ENCODE results near the gene CYP4F22.
"Not testable (repeated sequence)": the region's sequence is repeated elsewhere in the genome, so short reads cannot be mapped to it uniquely, and the experiment has no call there.

Gene CYP4F22

GRCh38 chr19:15508035-15508710 is at the start of gene CYP4F22:
TSS of gene CYP4F22 (plus strand) at chr19:15508525. CDS start at chr19:15525337, 16,812 bp downstream.
- DNase-seq: no peak

- no peak for DNase-seq
Measured at GRCh38 chr19:15461694-15462093, 46.6 kb upstream of the CYP4F22 start.

DNA sequence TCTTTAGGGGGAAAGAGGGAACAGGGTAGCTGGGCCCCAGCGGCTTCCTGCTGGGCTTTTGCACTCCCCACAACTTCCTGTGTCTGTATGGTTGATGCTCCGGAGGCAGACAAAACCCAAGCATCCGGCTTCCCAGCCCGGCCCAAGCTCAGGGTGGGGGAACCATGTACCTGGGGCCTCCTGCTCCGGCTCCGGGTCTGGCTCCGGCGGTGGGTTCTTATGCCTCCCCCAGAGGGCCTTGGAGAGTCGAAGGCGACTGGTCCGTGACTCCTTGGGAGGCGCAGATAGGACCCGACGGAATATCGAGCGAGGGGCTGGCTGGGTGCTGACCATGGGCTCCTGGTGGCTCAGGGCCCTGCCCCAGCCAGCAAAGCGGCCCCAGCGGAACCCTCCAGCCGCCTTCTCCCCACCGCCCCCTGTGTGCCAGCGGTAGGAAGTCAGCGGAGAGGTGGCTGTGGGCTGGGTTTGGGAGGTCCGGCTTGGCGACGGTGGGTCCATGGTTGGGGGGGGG is 44.4 kb upstream of the CYP4F22 start:
- no peak for DNase-seq

DNA sequence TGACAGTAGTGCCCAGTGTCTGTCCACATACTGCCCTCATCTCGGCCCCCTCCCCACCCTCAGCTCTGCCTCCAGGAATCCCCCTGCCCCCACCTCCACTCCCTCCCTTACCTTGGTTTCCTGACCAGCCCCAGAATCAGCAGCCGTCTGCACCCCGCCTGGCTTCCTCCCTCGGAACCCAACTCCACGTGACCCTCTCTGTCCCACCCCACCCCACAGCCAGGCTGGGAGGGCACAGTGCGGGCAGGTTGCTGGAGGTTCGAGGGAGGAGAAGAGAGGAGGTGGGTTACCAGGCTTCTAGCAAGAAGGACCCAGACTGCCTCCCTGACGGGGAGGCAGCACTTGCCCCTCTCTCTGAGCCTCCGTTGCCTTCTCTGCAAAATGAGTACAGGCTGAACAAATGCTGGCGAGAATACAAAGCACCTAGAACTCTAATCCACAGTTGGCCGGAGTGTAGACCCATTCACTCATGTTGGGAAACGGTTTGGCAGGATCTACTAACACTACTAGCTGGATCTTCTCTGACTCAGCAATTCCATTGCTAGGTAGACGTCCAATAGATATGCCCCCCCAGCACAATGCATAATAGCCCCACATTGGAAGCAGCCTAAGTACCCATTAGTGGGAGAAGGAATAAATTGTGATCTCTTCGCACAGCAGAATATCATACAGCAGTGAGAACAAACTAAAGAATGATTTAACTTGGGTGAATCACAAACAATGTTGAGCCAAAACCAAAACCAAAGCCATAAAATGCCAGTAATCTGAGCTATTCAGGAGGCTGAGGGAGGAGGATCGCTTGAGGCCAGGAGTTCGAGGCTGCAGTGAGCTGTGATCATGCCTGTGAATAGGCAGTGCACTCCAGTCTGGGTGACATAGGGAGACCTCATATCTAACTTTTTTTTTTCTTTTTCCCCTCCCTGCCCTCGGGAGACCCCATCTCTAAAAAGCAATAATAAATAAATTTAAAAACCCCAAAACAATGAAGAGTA is 43.6 kb upstream of the CYP4F22 start, which contains the start of gene RASAL3:
RASAL3 (minus strand) TSS at position 151 of the 992 bp plus-strand sequence. CDS start 186 bp downstream, outside the sequence.
- no peak for DNase-seq

DNA sequence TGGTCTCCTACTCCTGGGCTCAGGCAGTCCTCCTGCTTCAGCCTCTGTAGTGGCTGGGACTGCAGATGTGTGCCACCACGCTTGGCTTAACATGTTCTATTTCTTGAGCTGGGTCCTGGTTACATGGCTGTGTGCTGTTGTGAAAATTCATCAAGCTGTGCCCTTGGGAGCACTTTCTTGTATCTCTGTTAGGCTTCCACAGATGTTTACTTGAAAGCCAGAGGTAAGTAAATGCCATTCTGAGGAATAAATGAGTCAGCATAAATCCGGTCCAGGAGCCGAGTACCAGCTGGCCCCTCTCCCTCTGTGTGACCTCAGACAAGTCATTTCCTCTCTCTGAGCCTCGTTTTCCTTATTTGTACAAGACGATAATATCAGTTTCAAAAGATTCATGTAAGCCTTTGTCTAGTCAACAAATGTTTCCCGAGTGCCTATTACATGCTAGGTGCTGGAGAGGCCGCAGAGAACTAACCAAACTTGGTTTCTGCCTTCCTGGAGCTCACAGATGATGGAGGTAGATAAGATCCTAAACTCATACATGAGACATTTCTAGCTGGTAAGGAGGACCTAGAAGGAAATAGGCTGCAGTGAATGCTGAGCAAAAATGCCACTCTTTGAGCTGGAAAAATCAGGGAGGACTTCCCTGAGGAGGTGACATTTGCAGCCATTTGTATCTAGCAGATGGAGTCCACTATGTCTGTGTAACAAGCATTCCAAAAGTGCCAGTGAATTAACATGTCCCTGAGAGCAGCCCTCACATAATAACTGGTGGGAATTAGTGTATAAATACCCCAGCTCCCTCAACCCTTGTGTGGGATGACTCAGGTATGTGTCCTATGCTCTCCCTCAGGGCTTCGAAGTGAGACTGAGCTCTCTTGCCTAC is 41.2 kb upstream of the CYP4F22 start:
- DNase-seq: no peak

- DNase-seq: no peak
Measured at GRCh38 chr19:15467734-15468214, 40.6 kb upstream of the CYP4F22 start.

DNA sequence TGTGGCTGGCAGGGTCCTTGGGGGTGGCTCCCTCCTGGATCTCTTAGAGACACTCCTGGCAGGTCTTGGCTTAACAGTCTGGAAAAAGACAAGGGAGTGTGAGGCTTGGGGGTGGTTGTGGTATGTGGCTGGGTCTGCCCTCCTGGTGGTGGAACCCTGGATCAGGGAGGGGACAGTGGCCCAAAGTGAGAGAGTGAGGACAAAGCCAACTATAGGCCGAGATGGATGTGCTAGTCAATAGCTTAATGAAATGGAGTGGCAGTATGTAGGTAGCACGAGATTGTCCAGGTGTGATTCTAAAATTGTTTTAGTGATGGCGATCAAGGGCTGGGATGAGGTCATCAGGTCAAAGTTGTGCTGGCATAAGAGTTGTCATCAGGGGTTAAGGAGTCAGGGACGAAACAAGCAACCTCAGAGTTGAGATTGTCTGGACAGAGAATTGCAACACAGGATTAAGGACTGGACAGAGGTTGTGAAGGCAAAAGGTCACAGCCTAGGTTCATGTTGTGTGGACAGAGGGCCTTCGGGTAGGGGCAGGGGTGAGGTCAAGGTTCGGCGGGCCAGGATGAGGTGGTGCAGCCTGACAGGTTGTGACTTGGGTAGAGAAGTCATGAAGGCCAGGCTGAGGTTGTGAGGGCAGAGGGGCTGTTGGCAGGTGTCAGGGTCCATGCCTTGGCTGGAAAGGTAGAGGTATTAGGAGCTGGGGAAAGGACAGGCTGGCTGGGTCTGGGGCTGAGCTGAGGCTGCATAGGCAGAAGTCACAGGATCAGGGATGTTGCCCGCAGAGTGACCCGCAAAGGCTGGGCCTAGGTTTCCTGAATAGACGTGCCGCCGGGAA is 39.4 kb upstream of the CYP4F22 start:
- no peak for DNase-seq

DNA sequence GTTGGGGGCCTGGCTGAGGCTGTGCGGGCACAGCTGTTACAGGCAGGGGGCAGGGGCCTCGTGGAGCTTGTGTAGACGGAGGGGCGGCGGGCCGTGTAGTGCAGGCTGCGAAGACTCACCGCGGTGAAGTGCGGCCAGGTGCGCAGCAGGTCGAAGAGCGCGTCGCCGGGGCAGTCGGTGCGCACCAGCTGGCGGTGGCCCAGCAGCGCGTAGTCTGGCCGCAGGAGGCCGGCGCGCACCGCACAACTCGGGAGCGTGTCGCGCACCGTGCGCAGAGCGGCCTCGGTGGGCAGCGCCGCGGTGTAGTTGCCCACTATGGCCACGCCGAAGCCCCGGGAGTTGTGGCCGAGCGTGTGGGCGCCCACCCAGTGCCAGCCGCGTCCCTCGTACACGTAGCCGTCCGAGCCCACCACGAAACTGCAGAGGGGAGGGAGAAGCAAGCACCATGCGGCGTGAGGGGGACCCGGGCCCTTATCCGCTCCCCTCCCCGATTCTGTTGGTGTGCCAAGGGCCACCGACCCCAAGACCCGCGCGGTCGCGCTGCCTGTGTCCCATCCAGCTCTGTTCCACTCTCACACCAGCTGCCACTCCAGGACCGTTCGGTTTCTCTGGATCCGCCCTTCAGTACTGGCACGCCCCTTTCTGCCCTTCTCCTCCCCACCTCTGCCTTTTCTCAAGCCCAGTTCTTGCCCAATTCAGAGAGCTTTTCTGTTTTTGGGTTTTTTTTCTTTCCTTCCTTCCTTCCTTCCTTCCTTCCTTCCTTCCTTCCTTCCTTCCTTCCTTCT is 38.6 kb upstream of the CYP4F22 start:
- DNase-seq: no peak

- DNase-seq: no peak
Measured at GRCh38 chr19:15471639-15472101, 36.7 kb upstream of the CYP4F22 start.

- DNase-seq: not testable (repeated sequence)
Measured at GRCh38 chr19:15473821-15474220, 34.5 kb upstream of the CYP4F22 start.

GRCh38 chr19:15475169-15475568 is 33.2 kb upstream of the CYP4F22 start:
- no peak for DNase-seq

DNA sequence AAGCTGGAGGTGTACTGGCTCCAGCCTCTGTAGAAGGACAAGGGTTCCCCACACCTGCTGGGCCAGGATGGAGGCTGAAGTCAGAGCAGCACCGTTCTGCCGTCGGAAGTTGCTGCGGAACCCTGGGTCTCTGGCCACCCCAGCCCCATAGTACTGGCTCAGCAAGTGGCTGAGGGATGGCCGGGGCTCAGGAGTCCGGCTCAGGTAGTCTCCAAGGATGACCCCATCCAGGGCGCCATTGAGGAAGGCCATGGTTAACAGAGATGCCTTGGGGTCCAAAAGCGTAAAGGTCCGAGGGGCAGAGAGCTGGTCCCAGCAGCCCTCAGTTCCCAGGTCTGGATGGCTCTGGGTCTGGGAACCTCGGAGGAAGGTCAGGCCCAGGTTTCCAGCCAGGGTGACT is 32.7 kb upstream of the CYP4F22 start:
- no peak for DNase-seq

- no peak for DNase-seq
Measured at GRCh38 chr19:15476325-15476724, 32.0 kb upstream of the CYP4F22 start.

DNA sequence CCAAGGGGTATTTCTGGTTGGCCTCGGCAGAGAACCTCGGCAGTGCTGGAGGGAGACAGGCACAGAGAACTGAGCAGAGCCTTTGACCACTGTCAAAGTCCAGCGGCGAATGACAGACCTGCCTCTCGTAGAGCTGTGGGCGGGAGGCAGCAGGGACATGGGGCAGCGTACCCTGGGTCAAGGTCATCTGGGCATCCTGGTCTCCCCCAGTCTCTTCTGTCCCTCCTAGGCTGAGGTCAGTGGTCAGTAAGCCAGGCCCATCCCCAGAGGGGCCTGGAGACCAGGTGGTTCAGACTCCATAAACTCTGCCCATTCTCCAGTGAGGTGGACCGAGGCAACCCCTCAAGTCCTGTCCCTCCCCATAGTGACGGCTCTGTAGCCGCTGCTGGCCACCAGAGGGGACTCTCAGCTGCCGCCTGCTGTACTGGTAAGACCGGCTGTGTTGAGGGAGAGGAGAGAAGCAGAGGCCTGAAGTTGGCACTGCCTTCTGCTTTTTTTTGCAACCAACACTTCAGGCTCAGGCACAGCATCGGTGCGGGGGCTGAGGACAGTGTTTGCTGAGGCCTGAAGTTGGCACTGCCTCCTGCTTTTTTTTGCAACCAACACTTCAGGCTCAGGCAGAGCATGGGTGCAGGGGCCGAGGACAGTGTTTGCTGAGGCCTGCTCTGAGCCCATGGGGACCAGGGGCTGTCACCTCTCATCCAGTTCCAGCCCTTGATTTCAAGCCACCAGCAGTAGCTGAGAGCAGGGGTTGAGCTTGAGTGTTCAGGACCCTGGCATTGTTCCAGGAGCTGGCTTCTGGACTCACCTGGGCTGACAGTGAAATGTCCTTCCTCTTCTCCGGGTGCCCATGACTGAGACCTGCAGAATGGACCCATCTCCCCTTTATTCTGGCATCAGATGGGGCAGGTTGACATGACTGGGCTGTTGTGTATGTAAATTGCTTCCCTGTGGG is 28.7 kb upstream of the CYP4F22 start, which contains the start of gene PGLYRP2:
PGLYRP2 (minus strand) TSS at position 111 of the 955 bp plus-strand sequence. CDS start 130 bp downstream, outside the sequence.
- DNase-seq: no peak

- DNase-seq: not testable (repeated sequence)
Measured at GRCh38 chr19:15480996-15481395, 27.3 kb upstream of the CYP4F22 start.

DNA sequence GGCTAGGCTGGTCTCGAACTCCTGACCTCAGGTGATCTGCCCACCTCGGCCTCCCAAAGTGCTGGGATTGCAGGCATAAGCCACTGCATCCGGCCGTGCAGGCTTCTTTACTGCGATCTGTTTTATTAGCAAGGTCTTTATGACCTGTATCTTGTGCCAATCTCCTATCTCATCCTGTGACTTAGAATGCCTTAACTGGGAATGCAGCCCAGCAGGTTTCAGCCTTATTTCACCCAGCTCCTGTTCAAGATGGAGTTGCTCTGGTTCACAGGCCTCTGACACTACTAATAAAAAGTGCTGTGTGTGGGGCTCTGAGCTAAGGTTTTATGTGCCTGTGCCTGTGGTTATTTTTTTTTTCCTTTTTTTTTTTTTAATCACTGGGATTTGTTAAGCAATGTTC is 22.6 kb upstream of the CYP4F22 start:
- not testable (repeated sequence) for DNase-seq

- no peak for DNase-seq
Measured at GRCh38 chr19:15487038-15487437, 21.3 kb upstream of the CYP4F22 start.

DNA sequence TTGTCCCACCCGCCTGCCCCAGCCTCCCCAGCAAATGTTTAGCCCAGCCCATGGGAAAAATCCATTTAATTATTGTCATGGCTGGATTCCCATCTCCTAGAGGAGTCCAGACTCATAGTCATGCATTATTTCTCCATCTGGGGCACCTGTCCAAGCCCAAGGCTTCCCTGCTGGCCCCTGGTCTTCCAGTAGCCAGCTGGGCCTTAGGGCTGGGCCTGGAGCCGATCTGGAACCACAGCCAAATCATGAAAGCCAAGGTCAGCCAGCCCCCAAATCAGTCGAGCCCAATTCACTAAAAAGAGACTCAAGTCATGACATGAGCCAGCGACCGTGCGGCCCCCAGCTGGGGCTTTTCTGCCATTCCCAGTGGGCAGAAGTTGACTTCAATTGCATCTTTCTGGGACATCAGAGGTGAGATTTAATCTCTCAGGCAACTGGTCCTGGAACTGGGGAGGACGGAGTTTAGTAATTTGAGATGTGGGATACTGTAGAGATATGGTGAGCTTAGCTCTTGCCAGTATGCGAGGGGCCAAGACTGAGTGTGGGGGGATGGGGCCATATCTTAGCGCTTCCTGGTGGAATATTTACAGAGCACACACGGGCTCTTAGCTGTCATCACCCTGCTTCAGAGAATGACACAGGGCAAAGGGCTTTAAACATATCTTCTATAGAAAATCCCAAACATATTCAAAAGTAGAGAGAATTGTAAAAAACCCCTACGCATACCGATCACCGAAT is 19.7 kb upstream of the CYP4F22 start:
- no peak for DNase-seq

Data from NCI-H1417 (cell line).